Panc1 (cell line): ENCODE measurements around the gene SIGLEC11.

Source experiments
- CTCF ChIP-seq: fragments of 450-650 bp; IDR thresholded peaks from 2 replicates; pipeline ENCODE4 v1.5.1; 2017; ENCODE audit warnings: mild to moderate bottlenecking
- TCF7L2 ChIP-seq: IDR thresholded peaks from 2 replicates; pipeline ENCODE4 v1.6.1; 2011; ENCODE audit warnings: mild to moderate bottlenecking, low read depth, low read length, inconsistent platforms

GRCh38 chr19:49968279-49968922, 7.4 kb upstream of the SIGLEC11 start:
- TF ChIP-seq CTCF = no peak
- TF ChIP-seq TCF7L2 = no peak
